Adrenal gland (tissue), 12 donors: ENCODE results near the gene KCNK10. TPM values are rescaled to one million over a fixed set of nuclear protein-coding genes. Genes with fewer than 3 reads are reported as not detected.

ENCODE experiments used
- DNase-seq, 7 donors: peaks; one replicate each; pipeline ENCODE4 v3.0.0-alpha.2; 2019 to 2020
- H3K27ac ChIP-seq, 5 donors: fragments of 200-600 bp; sonication (generic) in 4 of 5; 1 replicate in 3 of 5; 2 replicates in 2 of 5; pipeline versions ENCODE4 v1.5.1 to v1.8.0; 2016 to 2020; ENCODE audit warnings: mild to moderate bottlenecking in 1 of 5
- H3K27me3 ChIP-seq: fragments of 200-600 bp; 2 replicates; pipeline ENCODE4 v1.8.0; 2021
- H3K36me3 ChIP-seq, 2 donors: fragments of 200-600 bp; replicated peaks in 1 of 2; 1 replicate in 1 of 2; 2 replicates in 1 of 2; pipeline versions ENCODE4 v1.5.1 to v1.8.0; 2018 to 2022
- H3K4me1 ChIP-seq, 2 donors: fragments of 200-600 bp; replicated peaks in 1 of 2; 1 replicate in 1 of 2; 2 replicates in 1 of 2; pipeline versions ENCODE4 v1.5.1 to v1.8.0; 2018 to 2021
- H3K4me3 ChIP-seq, 4 donors: fragments of 200-600 bp; sonication (generic) in 3 of 4; one replicate each; pipeline ENCODE4 v1.5.1; 2016 to 2018
- H3K9me3 ChIP-seq, 3 donors: fragments of 200-600 bp; sonication (generic) in 1 of 3; replicated peaks in 1 of 3; 1 replicate in 2 of 3; 2 replicates in 1 of 3; pipeline versions ENCODE4 v1.5.1 to v1.8.0; 2016 to 2021
- CTCF ChIP-seq, 6 experiments: fragments of 450-650 bp in 4 of 6; fragments of 200-600 bp in 2 of 6; sonication (generic) in 1 of 6; IDR thresholded peaks; 1 replicate in 5 of 6; 2 replicates in 1 of 6; pipeline versions ENCODE4 v1.5.1 to v1.8.0; 2016 to 2021; ENCODE audit warnings: antibody characterized with exemption in 6 of 6, mild to moderate bottlenecking in 2 of 6, moderate library complexity in 1 of 6
- POLR2A ChIP-seq, 2 donors: fragments of 450-650 bp; IDR thresholded peaks; one replicate each; pipeline ENCODE4 v1.6.1; 2017; ENCODE audit warnings: antibody characterized with exemption in 2 of 2, mild to moderate bottlenecking in 2 of 2, moderate library complexity in 1 of 2
- WGBS, 4 donors: extraction: QIAGEN DNeasy Blood & Tissue Kit in 2 of 4; methylation state at CpG; one replicate each; pipeline versions ENCODE4 v1.1.5 to v1.1.7; 2013 to 2017; 5-methylcytosine and 5-hydroxymethylcytosine counted together
- intact Hi-C, 2 donors: fragments of 100-400 bp; cut with DNase I; formaldehyde crosslinking; loops; one replicate each; pipeline versions ENCODE4 v1.14.1 to v1.15.0; 2022 to 2023
- polyA plus RNA-seq, 3 donors: library from polyadenylated mRNA; stranded (reverse); fragments of 200-250 nt in 2 of 3; fragments of 350-450 nt in 1 of 3; fragmentation: Illumina TruSeq in 1 of 3; extraction: RNeasy Lipid Tissue Mini Kit (QIAGEN cat#74804) in 1 of 3; gene quantifications; one replicate each; pipeline ENCODE4 v1.2.3, GENCODE V29; 2013 to 2014
- total RNA-seq, 9 donors: library from RNA; depleted of rRNA in 4 of 9; stranded (reverse); fragments of >200 nt in 4 of 9; fragments of 120-200 nt in 1 of 9; fragmentation: NEBNext Ultra II Directional in 1 of 9; extraction: Animal tissue kit (Norgen Biotek cat#: 25700) in 1 of 9; gene quantifications; one replicate each; pipeline versions ENCODE4 v1.1.0 to v1.2.4, GENCODE V29; 2013 to 2023
- donor health status: healthy with polysubstance abuse.
- donor health status: Bipolar disorder and iron deficiency.
- donor health status: DM: yes; HTN: yes; CAD: no.
- donor health status: DM: no; HTN: no; CAD: no.
- donor health status: DM: no; HTN: no; CAD: no.
- donor health status: DM: yes; HTN: yes; CAD: no.

KCNK10 gene
- total and polyA plus RNA-seq, 12 donors, result 0.03 to 1.1 (median 0.60) TPM; not detected in 7

GRCh38 chr14:88143810-88144209 lies 179.3 kb downstream of the KCNK10 start:
- Histone ChIP-seq H3K9me3 (no peaks in the 10 kb centered on the region), H3K27ac (no peak overlapping the region), H3K27me3 (no peaks in the 10 kb centered on the region), H3K36me3 (no peaks in the 10 kb centered on the region), H3K4me1 (no peaks in the 10 kb centered on the region), H3K4me3 (no peak overlapping the region)
- TF ChIP-seq POLR2A (IDR thresholded peaks at IDR 0.05), result no peak
- no peak for TF ChIP-seq CTCF (IDR thresholded peaks at IDR 0.05)
- DNase-seq, result no peak
- 70 to 83% (median 79%) methylated on average over 2 of the region's 2 CpGs for WGBS, 4 donors
- intact Hi-C loops, result no loop called here

DNA sequence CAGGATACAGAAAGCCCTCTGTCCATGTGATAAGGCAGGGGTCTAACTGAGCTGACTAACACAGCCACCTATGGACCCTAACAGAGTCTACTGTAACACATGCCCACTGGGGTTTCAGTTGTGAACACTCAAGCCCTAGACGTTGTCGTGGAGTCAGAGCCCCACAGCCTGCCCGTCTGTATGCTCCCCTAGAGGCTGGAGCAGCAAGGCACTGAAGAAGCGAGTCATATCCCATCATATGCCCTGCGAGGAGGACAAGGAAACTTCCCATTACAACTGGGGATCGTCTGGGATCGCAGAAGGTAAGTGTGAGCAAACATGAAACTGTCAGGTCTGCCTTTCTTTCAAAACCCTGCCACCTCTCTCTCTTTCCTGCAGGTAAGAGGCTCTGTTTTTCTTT lies 180.1 kb downstream of the KCNK10 start:
- intact Hi-C loops, result no loop called here
- H3K27ac ChIP-seq, result no peak overlapping the region
- TF ChIP-seq CTCF (IDR thresholded peaks at IDR 0.05) (no peak), POLR2A (IDR thresholded peaks at IDR 0.05) (no peak)
- no peak for DNase-seq
- no peaks in the 10 kb centered on the region for H3K9me3 ChIP-seq
- H3K36me3 ChIP-seq, result no peaks in the 10 kb centered on the region
- WGBS, 4 donors, result 51 to 75% (median 62%) methylated on average over 4 to 7 of the region's 7 CpGs
- no peaks in the 10 kb centered on the region for H3K27me3 ChIP-seq
- no peaks in the 10 kb centered on the region for H3K4me1 ChIP-seq
- no peak overlapping the region for H3K4me3 ChIP-seq

DNA sequence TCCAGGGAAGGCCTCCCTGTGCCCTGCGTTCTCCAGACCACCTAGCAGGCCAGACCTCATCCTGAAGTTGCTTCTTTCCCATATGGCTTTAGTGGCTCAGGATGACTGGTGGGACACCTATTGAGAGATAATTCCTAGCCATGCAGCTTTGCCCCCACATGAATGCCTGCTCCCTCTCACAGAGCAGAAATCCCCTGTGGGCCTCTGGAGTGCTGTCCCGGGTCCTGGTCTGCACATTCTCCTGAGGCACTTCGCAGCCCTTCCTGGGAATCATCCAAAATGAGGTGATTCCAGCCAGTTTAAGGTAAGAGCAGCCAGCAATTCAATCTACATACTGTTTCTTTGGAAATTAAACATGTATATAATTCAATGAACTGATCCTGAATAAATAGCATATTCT lies 182.2 kb downstream of the KCNK10 start:
- Histone ChIP-seq H3K4me1 (no peaks in the 10 kb centered on the region), H3K4me3 (no peak overlapping the region), H3K36me3 (no peaks in the 10 kb centered on the region), H3K9me3 (no peaks in the 10 kb centered on the region), H3K27ac (no peak overlapping the region), H3K27me3 (no peaks in the 10 kb centered on the region)
- no peak for TF ChIP-seq CTCF (IDR thresholded peaks at IDR 0.05)
- no peak for TF ChIP-seq POLR2A (IDR thresholded peaks at IDR 0.05)
- 67 to 90% (median 78%) methylated on average over 3 of the region's 3 CpGs for WGBS, 4 donors
- intact Hi-C loops, result no loop called here
- no peak for DNase-seq

DNA sequence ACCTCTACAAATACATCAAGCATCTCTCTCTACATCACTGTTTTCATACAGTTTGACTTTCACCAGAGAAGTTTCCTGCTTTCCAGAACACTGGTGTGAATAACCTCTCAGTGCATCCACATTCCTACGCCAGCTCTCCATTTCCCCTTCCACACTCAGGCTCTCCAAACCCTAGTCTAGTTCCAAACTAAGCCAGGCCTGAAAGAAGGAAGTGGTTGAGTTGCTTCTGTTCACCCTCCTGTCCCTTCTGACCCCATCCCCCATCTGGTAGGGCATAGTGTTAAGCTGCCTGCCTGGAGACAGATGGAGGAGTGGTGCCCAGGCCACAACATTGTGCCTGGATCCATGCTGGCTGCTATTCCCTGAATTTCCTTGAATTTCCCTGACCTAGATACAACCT lies 185.7 kb downstream of the KCNK10 start:
- H3K27ac ChIP-seq, result no peak overlapping the region
- no peaks in the 10 kb centered on the region for H3K4me1 ChIP-seq
- no peaks in the 10 kb centered on the region for H3K27me3 ChIP-seq
- 73 to 87% (median 74%) methylated on average over 1 of the region's 1 CpG for WGBS, 4 donors
- no peaks in the 10 kb centered on the region for H3K9me3 ChIP-seq
- no peak for DNase-seq
- intact Hi-C loops, result no loop called here
- no peak for TF ChIP-seq POLR2A (IDR thresholded peaks at IDR 0.05)
- no peak for TF ChIP-seq CTCF (IDR thresholded peaks at IDR 0.05)
- no peak overlapping the region for H3K4me3 ChIP-seq
- H3K36me3 ChIP-seq, result no peaks in the 10 kb centered on the region

Other genes with a start within 250 kb of the KCNK10 start
- 10 to 100 TPM; 10.3 to 34.1 (median 15.1) TPM for gene SPATA7, start 62.4 kb upstream of the KCNK10 start, total RNA-seq
- 10 to 100 TPM; 10.1 to 15.1 (median 14.9) TPM for gene SPATA7, start 62.4 kb upstream of the KCNK10 start, polyA plus RNA-seq
- 10 to 100 TPM in 7 of 9 donors, 1 to 10 TPM in 2; 8.4 to 21.3 (median 13.5) TPM for gene PTPN21, start 231.7 kb upstream of the KCNK10 start, total RNA-seq
- gene PTPN21, start 231.7 kb upstream of the KCNK10 start, polyA plus RNA-seq, result 1 to 10 TPM; 3.7 to 9.1 (median 5.6) TPM
- 10 to 100 TPM; 36.9 to 91.6 (median 55.1) TPM for gene ZC3H14, start 239.8 kb upstream of the KCNK10 start, total RNA-seq
- 10 to 100 TPM; 26.5 to 58.0 (median 43.7) TPM for gene ZC3H14, start 239.8 kb upstream of the KCNK10 start, polyA plus RNA-seq